Muscle layer of colon (tissue), 2 donors: ENCODE results near the gene HECTD4.
"Not testable (repeated sequence)": the region's sequence is repeated elsewhere in the genome, so short reads cannot be mapped to it uniquely, and the experiment has no call there.

Source experiments
- H3K27ac ChIP-seq: one replicate; pipeline ENCODE4 v1.7.0; 2013; ENCODE audit warnings: low read depth, mild to moderate bottlenecking, low read length, moderate library complexity
- H3K27me3 ChIP-seq, 2 donors: one replicate each; pipeline ENCODE4 v1.7.0; 2013; ENCODE audit warnings: low read length in 2 of 2, mild to moderate bottlenecking in 2 of 2; ENCODE audit not compliant: insufficient read depth in 2 of 2, control insufficient read depth in 1 of 2
- H3K36me3 ChIP-seq: one replicate; pipeline ENCODE4 v1.7.0; 2013; ENCODE audit warnings: mild to moderate bottlenecking, low read length; ENCODE audit not compliant: insufficient read depth
- H3K4me1 ChIP-seq: one replicate; pipeline ENCODE4 v1.7.0; 2013; ENCODE audit warnings: mild to moderate bottlenecking, low read length; ENCODE audit not compliant: insufficient read depth
- H3K4me3 ChIP-seq, 2 donors: one replicate each; pipeline ENCODE4 v1.7.0; 2013; ENCODE audit warnings: low read length in 2 of 2, low read depth in 1 of 2, mild to moderate bottlenecking in 1 of 2, moderate library complexity in 1 of 2
- H3K9ac ChIP-seq: one replicate; pipeline ENCODE4 v1.7.0; 2013; ENCODE audit warnings: low read length
- H3K9me3 ChIP-seq: one replicate; pipeline ENCODE4 v1.7.0; 2013; ENCODE audit warnings: mild to moderate bottlenecking, low read length
- donor health status: abdominal sarcoma.
- donor health status: Adenocarcinoma of cecum.

The HECTD4 gene

DNA sequence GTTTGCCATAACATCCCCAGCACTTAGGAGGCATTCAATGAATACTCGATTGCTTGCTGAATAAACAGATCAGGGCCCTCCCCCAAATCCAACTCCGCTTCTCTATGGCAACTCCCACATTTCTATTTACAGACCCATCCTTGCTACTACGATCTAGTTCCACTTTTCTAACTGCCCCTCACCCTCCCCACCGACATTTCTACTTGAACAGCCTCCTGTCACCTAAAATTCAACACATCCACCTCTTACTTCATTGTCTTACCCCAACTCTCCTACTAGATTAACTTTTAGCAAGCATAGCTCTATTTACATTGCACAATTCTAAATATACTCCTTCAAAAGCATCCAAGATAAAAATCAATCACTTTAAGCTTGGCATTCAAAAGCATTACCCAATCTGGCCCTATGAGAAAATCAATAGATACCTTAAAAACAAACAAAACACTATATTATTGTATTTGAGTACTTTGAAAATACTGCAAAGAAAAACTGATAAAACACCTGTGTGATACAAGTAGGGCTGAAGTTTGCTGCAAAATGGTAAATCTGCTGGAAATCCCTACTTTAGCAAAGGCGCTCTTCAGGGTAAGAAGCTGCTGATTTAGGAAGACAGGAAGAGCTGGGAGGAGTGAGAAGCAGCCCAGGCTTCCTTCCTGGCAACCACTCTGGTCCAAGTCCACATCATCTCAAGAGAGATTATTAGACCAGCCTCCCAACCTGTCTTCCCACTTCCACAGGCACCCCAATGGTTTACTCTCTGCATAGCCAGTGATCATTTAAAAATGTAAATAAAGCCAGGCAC lies 96.4 kb downstream of the HECTD4 start:
- Histone ChIP-seq H3K4me3 (no peak overlapping the region), H3K4me1 (peaks cover 7% of the 10 kb centered on the region), H3K9ac (no peak overlapping the region), H3K9me3 (peaks cover 8% of the 10 kb centered on the region), H3K27ac (no peak overlapping the region), H3K36me3 (peaks cover 7% of the 10 kb centered on the region), H3K27me3 (no peaks in the 10 kb centered on the region)

DNA sequence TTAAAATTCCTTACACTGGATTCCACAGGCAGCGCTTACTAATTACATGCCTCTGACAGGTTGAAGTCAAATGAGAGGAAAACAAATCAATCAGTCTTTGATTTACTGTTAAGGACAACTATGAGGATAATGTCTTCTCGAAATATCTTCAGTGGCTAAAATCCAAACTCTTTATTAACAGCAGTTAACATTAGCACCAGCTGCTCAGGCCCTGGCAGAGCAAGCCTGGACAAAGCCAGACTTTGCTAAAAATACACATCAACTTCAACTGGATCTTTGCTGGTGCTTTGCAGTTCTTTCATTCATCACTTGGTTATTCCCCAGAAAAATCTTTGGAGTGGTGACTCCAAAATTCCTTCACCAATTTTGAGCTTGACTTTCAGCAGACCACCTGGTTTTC lies 98.7 kb downstream of the HECTD4 start:
- peak overlapping the region; percentile 7 for H3K27ac ChIP-seq
- H3K36me3 ChIP-seq, result peaks cover 3% of the 10 kb centered on the region
- H3K27me3 ChIP-seq, result no peaks in the 10 kb centered on the region
- H3K9me3 ChIP-seq, result peaks cover 3% of the 10 kb centered on the region
- H3K9ac ChIP-seq, result no peak overlapping the region
- peaks cover 7% of the 10 kb centered on the region for H3K4me1 ChIP-seq
- H3K4me3 ChIP-seq, result no peak overlapping the region

DNA sequence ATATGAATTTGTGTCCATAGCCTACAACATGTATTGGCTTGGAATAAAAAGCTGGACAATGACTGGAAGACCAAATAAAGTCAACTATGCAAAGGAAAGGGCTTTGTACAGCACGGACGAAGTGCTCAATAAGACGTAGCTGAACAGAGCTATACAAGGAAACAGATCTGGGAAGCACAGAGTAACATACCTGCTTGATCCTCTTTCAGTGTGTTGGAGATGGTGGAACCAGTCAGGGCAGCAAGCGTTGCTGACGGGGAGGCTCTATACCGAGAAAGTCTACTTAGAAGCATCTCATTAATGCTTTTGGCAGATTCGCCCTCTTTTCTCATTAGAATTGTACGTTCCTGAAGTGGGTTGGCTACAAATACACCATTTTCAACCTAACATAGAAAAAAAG lies 99.3 kb downstream of the HECTD4 start:
- peaks cover under 1% of the 10 kb centered on the region for H3K36me3 ChIP-seq
- H3K4me1 ChIP-seq, result peaks cover 7% of the 10 kb centered on the region
- H3K27me3 ChIP-seq, result no peaks in the 10 kb centered on the region
- H3K27ac ChIP-seq, result no peak overlapping the region
- no peak overlapping the region for H3K9ac ChIP-seq
- H3K9me3 ChIP-seq, result no peaks in the 10 kb centered on the region
- H3K4me3 ChIP-seq, result no peak overlapping the region

DNA sequence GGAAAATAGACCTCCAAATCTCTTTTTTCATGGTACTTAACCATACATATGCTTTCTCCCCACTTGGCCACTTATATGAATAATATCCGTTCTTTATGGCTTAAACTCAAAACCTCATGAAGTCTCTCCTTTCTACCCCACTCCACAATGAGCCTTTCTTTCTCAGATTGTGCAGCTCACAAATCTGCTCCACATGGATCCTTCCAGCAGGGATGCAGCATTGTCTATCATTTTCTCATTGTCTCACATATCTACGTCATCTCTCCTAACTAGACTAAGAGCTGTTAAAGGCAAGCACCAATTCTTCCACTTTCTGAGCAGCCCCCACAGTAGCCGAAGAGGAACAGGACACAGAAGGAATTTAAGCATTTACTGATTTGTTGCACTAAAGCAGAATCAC lies 106.4 kb downstream of the HECTD4 start:
- Histone ChIP-seq H3K36me3 (peaks cover 28% of the 10 kb centered on the region), H3K9ac (no peak overlapping the region), H3K4me1 (no peaks in the 10 kb centered on the region), H3K4me3 (no peak overlapping the region), H3K27me3 (no peaks in the 10 kb centered on the region), H3K9me3 (no peaks in the 10 kb centered on the region), H3K27ac (no peak overlapping the region)

DNA sequence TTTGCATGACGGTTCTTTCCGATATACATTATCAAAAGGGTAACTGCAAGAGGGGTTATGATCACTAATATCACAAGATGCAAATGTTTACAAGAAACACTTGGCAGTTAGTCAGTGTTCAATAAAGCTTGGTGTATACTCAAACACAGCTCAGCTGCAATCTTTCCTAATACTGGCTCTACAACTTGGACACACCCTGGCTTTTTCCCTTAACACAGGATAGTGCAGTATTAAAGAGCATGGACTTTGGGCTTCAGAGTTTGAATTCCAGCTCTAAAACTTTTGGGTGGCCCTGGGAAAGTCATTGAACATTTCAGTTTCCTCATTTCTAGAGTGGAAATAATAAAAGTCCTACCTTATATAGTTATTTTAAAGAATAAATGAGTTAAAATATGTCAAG lies 107.0 kb downstream of the HECTD4 start:
- Histone ChIP-seq H3K4me1 (no peaks in the 10 kb centered on the region), H3K9me3 (no peaks in the 10 kb centered on the region), H3K4me3 (no peak overlapping the region), H3K36me3 (peaks cover 28% of the 10 kb centered on the region), H3K27ac (no peak overlapping the region), H3K9ac (no peak overlapping the region), H3K27me3 (no peaks in the 10 kb centered on the region)

GRCh38 chr12:112270673-112271072 lies 111.6 kb downstream of the HECTD4 start:
- Histone ChIP-seq H3K27ac (no peak overlapping the region), H3K4me1 (no peaks in the 10 kb centered on the region), H3K9me3 (no peaks in the 10 kb centered on the region), H3K27me3 (no peaks in the 10 kb centered on the region), H3K4me3 (no peak overlapping the region), H3K9ac (no peak overlapping the region), H3K36me3 (peaks cover 37% of the 10 kb centered on the region)

- H3K4me1 ChIP-seq, result no peaks in the 10 kb centered on the region
- peaks cover 35% of the 10 kb centered on the region for H3K36me3 ChIP-seq
Observed at GRCh38 chr12:112266473-112266872, 115.8 kb downstream of the HECTD4 start.

GRCh38 chr12:112261559-112261958 lies 120.7 kb downstream of the HECTD4 start:
- no peaks in the 10 kb centered on the region for H3K9me3 ChIP-seq
- H3K27ac ChIP-seq, result no peak overlapping the region
- H3K4me1 ChIP-seq, result no peaks in the 10 kb centered on the region
- H3K4me3 ChIP-seq, result no peak overlapping the region
- peaks cover 35% of the 10 kb centered on the region for H3K36me3 ChIP-seq
- H3K27me3 ChIP-seq, result no peaks in the 10 kb centered on the region
- H3K9ac ChIP-seq, result no peak overlapping the region

More at GRCh38 chr12:112266473-112266872, 115.8 kb downstream of the HECTD4 start:
- Histone ChIP-seq H3K9ac (no peak overlapping the region), H3K9me3 (no peaks in the 10 kb centered on the region), H3K4me3 (no peak overlapping the region), H3K27me3 (no peaks in the 10 kb centered on the region), H3K27ac (no peak overlapping the region)

GRCh38 chr12:112258926-112259325 lies 123.3 kb downstream of the HECTD4 start:
- no peaks in the 10 kb centered on the region for H3K4me1 ChIP-seq
- H3K9ac ChIP-seq, result no peak overlapping the region
- no peaks in the 10 kb centered on the region for H3K9me3 ChIP-seq
- no peaks in the 10 kb centered on the region for H3K27me3 ChIP-seq
- no peak overlapping the region for H3K4me3 ChIP-seq
- H3K27ac ChIP-seq, result no peak overlapping the region
- H3K36me3 ChIP-seq, result peaks cover 34% of the 10 kb centered on the region

GRCh38 chr12:112256780-112257179 lies 125.5 kb downstream of the HECTD4 start:
- Histone ChIP-seq H3K9me3 (no peaks in the 10 kb centered on the region), H3K4me1 (no peaks in the 10 kb centered on the region), H3K27ac (no peak overlapping the region), H3K27me3 (no peaks in the 10 kb centered on the region), H3K4me3 (no peak overlapping the region), H3K9ac (no peak overlapping the region), H3K36me3 (peaks cover 47% of the 10 kb centered on the region)

DNA sequence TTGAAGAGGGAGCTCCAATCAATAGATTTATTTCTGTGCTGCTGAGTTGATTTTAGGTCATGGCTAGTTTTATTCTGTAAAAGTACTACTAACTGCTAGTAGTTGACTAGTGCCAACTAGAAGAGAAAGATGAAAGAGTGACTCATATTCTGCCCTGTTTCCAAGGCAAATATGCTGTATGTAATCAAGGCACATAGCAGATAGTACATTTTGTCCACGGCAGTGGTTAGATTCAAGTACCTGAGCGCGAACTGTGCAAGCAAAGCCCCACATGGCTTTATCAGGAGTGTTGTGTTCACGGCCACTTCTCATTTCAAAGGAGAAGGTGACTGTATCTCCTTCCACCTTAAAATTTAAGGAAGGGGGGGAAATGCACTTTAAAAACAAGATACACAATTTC lies 130.0 kb downstream of the HECTD4 start:
- Histone ChIP-seq H3K9me3 (no peaks in the 10 kb centered on the region), H3K4me3 (no peak overlapping the region), H3K36me3 (peaks cover 53% of the 10 kb centered on the region), H3K4me1 (no peaks in the 10 kb centered on the region), H3K9ac (no peak overlapping the region), H3K27me3 (no peaks in the 10 kb centered on the region), H3K27ac (no peak overlapping the region)

- not testable (repeated sequence) for H3K4me3 ChIP-seq, H3K27ac ChIP-seq, H3K9ac ChIP-seq, H3K27me3 ChIP-seq, H3K4me1 ChIP-seq, H3K9me3 ChIP-seq
- peaks cover 41% of the 10 kb centered on the region for H3K36me3 ChIP-seq
Observed at GRCh38 chr12:112244902-112245301, 137.3 kb downstream of the HECTD4 start.
